Smooth muscle cell of the coronary artery (primary cell): ENCODE measurements around the gene IL12A. TPM values are rescaled to one million over a fixed set of nuclear protein-coding genes. Genes with fewer than 3 reads are reported as not detected.

Experiments used
- total RNA-seq: library from RNA; depleted of rRNA; stranded (reverse); fragments of >200 nt; gene quantifications from 2 replicates; pipeline ENCODE4 v1.2.3, GENCODE V29; 2014; ENCODE audit warnings: low replicate concordance

IL12A gene
- 0.15 and 2.3 TPM in 2 replicates for total RNA-seq

DNA sequence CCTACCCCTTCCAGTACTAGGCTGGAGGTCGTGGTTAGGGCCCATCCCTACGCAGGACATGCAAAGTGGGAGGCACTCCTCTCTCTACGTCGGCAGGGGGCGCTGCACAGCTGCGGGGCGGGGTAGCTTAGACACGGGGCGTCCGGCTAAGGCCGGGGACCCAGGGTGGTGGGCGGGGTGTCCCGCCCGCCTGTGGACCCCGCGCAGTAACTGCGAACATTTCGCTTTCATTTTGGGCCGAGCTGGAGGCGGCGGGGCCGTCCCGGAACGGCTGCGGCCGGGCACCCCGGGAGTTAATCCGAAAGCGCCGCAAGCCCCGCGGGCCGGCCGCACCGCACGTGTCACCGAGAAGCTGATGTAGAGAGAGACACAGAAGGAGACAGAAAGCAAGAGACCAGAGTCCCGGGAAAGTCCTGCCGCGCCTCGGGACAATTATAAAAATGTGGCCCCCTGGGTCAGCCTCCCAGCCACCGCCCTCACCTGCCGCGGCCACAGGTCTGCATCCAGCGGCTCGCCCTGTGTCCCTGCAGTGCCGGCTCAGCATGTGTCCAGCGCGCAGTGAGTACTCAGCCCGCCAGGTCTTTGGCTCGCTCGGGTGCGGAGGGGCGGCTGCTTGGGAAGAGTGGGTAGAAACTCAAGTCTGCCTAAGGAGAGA is at the start of gene IL12A:
IL12A (plus strand) TSS at position 219 of the 655 bp plus-strand sequence.

Other genes starting within 250 kb of the IL12A start
- 0.94 and 3.3 TPM in 2 replicates for gene SCHIP1, start 149.0 kb upstream of the IL12A start, total RNA-seq
- gene C3orf80, start 236.6 kb downstream of the IL12A start, total RNA-seq: 0.59 and 0.75 TPM in 2 replicates